GM21381 (cell line): ENCODE measurements around the gene FADS6.

Experiments
- ATAC-seq: cut with Tn5 transposase; IDR thresholded peaks from one replicate; pipeline ENCODE4 v1.9.1; 2021; ENCODE audit warnings: mild to moderate bottlenecking, moderate library complexity; ENCODE audit not compliant: unreplicated experiment

Gene FADS6

GRCh38 chr17:74892013-74892841 lies 1.2 kb downstream of the FADS6 start:
- no peak for ATAC-seq

- ATAC-seq = no peak
Observed at GRCh38 chr17:74890554-74890953, 2.9 kb downstream of the FADS6 start.

- ATAC-seq = no peak
Observed at GRCh38 chr17:74888469-74888868, 5.0 kb downstream of the FADS6 start.

GRCh38 chr17:74883241-74883745 lies 10.1 kb downstream of the FADS6 start:
- no peak for ATAC-seq

- no peak for ATAC-seq
Observed at GRCh38 chr17:74882517-74883240, 10.8 kb downstream of the FADS6 start.

- ATAC-seq = no peak
Observed at GRCh38 chr17:74881073-74881472, 12.4 kb downstream of the FADS6 start.

- no peak for ATAC-seq
Observed at GRCh38 chr17:74879308-74879707, 14.1 kb downstream of the FADS6 start.

- ATAC-seq = no peak
Observed at GRCh38 chr17:74878658-74879057, 14.8 kb downstream of the FADS6 start.

- no peak for ATAC-seq
Observed at GRCh38 chr17:74877592-74878548, 15.6 kb downstream of the FADS6 start.

- ATAC-seq = no peak
Observed at GRCh38 chr17:74875977-74876593, 17.3 kb downstream of the FADS6 start.

- no peak for ATAC-seq
Observed at GRCh38 chr17:74875155-74875976, 18.1 kb downstream of the FADS6 start.

GRCh38 chr17:74874615-74875037 lies 18.8 kb downstream of the FADS6 start:
- no peak for ATAC-seq

- no peak for ATAC-seq
Observed at GRCh38 chr17:74873874-74874614, 19.4 kb downstream of the FADS6 start.

GRCh38 chr17:74873037-74873873 lies 20.2 kb downstream of the FADS6 start:
- peak; percentile 89 for ATAC-seq

GRCh38 chr17:74872313-74873036 lies 21.0 kb downstream of the FADS6 start, which contains the start of gene FDXR:
FDXR (minus strand) TSS chr17:74872994; CDS start chr17:74872944, 50 bp downstream.
- ATAC-seq = peak; percentile 21

GRCh38 chr17:74871356-74872076 lies 21.9 kb downstream of the FADS6 start:
- no peak for ATAC-seq
